ENCODE data around the gene FBXL19. TPM values are rescaled to one million over a fixed set of nuclear protein-coding genes. Genes with fewer than 3 reads are reported as not detected.
A peak's percentile ranks its signal among the peaks of the same experiment; 100 is the strongest.

Gene FBXL19
- total and polyA plus RNA-seq, 9 of the 15 experiments (the other 6 are each of a cell fraction or from before 2014, with no cell fraction given): 0.13 to 48.0 (median 13.5) TPM; not detected in 1

DNA sequence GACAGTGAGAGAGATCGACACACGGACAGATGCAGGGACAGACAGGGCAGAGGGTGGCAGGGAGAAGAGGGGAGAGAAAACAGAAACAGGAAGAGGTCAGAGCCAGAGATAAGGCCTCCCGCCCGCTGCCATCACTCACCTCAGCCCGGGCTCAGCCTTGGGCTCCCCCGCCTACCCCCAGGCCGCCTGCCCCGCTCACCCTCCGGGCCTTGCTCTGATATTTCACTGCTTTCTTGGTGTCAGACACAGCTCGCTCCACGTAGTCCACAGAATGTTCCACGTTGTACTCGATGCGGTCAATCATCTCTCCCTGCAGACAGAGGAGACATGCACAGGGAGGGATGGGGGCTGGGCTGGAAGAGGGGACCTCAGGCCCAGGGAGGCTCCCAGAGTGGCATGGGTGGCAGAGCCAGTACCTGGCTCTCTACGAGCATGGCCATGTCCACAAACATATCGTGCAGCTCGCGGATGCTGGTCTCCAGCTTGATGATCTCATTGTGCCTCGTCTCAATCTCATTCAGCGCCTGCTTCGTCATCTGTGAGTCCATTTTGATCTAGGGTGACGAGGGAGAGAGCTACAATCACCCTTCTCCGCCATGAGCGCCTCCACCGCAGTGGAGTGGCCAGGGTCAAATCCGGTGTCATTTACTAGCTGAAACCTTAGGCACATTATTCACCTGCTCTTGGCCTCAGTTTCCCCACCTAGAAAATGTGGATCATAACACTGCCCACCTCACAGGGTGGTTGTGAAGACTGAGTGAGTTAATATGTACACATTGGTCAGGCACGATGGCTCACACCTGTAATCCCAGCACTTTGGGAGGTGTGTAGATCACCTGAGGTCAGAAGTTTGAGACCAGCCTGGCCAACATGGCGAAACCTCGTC lies 69.8 kb downstream of the FBXL19 start (continued):
- TF ChIP-seq POLR2G (IDR thresholded peaks at IDR 0.05; ENCODE audit: low read depth, low read length): peak; percentile 43
- TF ChIP-seq JUND (IDR thresholded peaks at IDR 0.05; ENCODE audit: borderline replicate concordance, low read depth, low read length): no peak
- peak; percentile 11; the same call in 1 of the 3 replicates for TF ChIP-seq JUND (tag; IDR thresholded peaks at IDR 0.05; ENCODE audit: borderline replicate concordance, low read depth, low read length)
- TF ChIP-seq, protein P1, sequence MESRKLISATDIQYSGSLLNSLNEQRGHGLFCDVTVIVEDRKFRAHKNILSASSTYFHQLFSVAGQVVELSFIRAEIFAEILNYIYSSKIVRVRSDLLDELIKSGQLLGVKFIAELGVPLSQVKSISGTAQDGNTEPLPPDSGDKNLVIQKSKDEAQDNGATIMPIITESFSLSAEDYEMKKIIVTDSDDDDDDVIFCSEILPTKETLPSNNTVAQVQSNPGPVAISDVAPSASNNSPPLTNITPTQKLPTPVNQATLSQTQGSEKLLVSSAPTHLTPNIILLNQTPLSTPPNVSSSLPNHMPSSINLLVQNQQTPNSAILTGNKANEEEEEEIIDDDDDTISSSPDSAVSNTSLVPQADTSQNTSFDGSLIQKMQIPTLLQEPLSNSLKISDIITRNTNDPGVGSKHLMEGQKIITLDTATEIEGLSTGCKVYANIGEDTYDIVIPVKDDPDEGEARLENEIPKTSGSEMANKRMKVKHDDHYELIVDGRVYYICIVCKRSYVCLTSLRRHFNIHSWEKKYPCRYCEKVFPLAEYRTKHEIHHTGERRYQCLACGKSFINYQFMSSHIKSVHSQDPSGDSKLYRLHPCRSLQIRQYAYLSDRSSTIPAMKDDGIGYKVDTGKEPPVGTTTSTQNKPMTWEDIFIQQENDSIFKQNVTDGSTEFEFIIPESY (CRISPR knock-in tag; IDR thresholded peaks at IDR 0.05): peak; percentile 91
- TF ChIP-seq, protein P2, sequence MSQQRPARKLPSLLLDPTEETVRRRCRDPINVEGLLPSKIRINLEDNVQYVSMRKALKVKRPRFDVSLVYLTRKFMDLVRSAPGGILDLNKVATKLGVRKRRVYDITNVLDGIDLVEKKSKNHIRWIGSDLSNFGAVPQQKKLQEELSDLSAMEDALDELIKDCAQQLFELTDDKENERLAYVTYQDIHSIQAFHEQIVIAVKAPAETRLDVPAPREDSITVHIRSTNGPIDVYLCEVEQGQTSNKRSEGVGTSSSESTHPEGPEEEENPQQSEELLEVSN (IDR thresholded peaks at IDR 0.05; ENCODE audit: borderline replicate concordance in 1 of 2, extremely low read depth in 1 of 2, insufficient read depth in 1 of 2, insufficient read length in 1 of 2, low read depth in 1 of 2, low read length in 1 of 2, poor library complexity in 1 of 2, severe bottlenecking in 1 of 2): peak; percentile 28 to 44
- TF ChIP-seq, protein P3, sequence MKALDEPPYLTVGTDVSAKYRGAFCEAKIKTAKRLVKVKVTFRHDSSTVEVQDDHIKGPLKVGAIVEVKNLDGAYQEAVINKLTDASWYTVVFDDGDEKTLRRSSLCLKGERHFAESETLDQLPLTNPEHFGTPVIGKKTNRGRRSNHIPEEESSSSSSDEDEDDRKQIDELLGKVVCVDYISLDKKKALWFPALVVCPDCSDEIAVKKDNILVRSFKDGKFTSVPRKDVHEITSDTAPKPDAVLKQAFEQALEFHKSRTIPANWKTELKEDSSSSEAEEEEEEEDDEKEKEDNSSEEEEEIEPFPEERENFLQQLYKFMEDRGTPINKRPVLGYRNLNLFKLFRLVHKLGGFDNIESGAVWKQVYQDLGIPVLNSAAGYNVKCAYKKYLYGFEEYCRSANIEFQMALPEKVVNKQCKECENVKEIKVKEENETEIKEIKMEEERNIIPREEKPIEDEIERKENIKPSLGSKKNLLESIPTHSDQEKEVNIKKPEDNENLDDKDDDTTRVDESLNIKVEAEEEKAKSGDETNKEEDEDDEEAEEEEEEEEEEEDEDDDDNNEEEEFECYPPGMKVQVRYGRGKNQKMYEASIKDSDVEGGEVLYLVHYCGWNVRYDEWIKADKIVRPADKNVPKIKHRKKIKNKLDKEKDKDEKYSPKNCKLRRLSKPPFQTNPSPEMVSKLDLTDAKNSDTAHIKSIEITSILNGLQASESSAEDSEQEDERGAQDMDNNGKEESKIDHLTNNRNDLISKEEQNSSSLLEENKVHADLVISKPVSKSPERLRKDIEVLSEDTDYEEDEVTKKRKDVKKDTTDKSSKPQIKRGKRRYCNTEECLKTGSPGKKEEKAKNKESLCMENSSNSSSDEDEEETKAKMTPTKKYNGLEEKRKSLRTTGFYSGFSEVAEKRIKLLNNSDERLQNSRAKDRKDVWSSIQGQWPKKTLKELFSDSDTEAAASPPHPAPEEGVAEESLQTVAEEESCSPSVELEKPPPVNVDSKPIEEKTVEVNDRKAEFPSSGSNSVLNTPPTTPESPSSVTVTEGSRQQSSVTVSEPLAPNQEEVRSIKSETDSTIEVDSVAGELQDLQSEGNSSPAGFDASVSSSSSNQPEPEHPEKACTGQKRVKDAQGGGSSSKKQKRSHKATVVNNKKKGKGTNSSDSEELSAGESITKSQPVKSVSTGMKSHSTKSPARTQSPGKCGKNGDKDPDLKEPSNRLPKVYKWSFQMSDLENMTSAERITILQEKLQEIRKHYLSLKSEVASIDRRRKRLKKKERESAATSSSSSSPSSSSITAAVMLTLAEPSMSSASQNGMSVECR (CRISPR knock-in tag; IDR thresholded peaks at IDR 0.05): no peak
- TF ChIP-seq, protein P4, sequence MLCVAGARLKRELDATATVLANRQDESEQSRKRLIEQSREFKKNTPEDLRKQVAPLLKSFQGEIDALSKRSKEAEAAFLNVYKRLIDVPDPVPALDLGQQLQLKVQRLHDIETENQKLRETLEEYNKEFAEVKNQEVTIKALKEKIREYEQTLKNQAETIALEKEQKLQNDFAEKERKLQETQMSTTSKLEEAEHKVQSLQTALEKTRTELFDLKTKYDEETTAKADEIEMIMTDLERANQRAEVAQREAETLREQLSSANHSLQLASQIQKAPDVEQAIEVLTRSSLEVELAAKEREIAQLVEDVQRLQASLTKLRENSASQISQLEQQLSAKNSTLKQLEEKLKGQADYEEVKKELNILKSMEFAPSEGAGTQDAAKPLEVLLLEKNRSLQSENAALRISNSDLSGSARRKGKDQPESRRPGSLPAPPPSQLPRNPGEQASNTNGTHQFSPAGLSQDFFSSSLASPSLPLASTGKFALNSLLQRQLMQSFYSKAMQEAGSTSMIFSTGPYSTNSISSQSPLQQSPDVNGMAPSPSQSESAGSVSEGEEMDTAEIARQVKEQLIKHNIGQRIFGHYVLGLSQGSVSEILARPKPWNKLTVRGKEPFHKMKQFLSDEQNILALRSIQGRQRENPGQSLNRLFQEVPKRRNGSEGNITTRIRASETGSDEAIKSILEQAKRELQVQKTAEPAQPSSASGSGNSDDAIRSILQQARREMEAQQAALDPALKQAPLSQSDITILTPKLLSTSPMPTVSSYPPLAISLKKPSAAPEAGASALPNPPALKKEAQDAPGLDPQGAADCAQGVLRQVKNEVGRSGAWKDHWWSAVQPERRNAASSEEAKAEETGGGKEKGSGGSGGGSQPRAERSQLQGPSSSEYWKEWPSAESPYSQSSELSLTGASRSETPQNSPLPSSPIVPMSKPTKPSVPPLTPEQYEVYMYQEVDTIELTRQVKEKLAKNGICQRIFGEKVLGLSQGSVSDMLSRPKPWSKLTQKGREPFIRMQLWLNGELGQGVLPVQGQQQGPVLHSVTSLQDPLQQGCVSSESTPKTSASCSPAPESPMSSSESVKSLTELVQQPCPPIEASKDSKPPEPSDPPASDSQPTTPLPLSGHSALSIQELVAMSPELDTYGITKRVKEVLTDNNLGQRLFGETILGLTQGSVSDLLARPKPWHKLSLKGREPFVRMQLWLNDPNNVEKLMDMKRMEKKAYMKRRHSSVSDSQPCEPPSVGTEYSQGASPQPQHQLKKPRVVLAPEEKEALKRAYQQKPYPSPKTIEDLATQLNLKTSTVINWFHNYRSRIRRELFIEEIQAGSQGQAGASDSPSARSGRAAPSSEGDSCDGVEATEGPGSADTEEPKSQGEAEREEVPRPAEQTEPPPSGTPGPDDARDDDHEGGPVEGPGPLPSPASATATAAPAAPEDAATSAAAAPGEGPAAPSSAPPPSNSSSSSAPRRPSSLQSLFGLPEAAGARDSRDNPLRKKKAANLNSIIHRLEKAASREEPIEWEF (CRISPR knock-in tag; IDR thresholded peaks at IDR 0.05): peak; percentile 64; the same call in 1 of the 2 replicates
- peak; percentile 53; the same call in 1 of the 2 replicates for TF ChIP-seq PTRF (tag; IDR thresholded peaks at IDR 0.05)
- TF ChIP-seq, protein P5, sequence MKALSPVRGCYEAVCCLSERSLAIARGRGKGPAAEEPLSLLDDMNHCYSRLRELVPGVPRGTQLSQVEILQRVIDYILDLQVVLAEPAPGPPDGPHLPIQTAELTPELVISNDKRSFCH (CRISPR knock-in tag; IDR thresholded peaks at IDR 0.05): no peak
- TF ChIP-seq, protein P5 (tag; IDR thresholded peaks at IDR 0.05): peak; percentile 77
- peak; percentile 62 for TF ChIP-seq ZFX (CRISPR knock-in tag; IDR thresholded peaks at IDR 0.05)

All from K562 (cell line).